Stimulated activated CD8-positive, alpha-beta memory T cell treated with anti-CD3 and anti-CD28 coated beads, Interleukin-4, amount 100 ng/mL, for 24 hours (primary cell): Measurements from ENCODE around the gene NXPH1.

Source experiments
- DNase-seq: peaks from one replicate; pipeline ENCODE4 v3.0.0-alpha.2; 2020; ENCODE audit warnings: low read depth

NXPH1 gene

GRCh38 chr7:8436965-8437364 is 3.6 kb downstream of the NXPH1 start:
- peak; percentile 19 for DNase-seq

- DNase-seq: no peak
These were observed 4.2 kb downstream of the NXPH1 start for GRCh38 chr7:8437606-8438005.

DNA sequence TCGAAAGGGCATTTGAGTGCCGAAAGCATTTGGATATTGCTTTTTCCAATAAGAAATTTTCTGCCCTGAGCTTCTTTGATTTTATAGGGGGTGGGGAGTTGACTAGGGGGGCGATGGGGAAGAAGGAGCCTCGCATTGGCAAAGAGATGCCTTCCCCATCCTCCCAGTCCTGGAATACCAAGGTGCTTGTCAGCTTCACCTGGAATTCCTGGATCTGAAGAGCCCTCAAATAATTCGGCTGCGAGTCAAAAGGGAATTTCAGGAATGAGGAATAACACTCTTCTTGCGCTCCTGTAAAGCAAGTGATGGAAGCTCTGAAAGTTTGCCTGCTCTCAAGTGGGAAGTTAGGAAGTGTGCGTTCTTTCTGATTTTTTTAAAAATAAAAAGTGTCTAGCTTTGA is 7.3 kb downstream of the NXPH1 start:
- DNase-seq: no peak

DNA sequence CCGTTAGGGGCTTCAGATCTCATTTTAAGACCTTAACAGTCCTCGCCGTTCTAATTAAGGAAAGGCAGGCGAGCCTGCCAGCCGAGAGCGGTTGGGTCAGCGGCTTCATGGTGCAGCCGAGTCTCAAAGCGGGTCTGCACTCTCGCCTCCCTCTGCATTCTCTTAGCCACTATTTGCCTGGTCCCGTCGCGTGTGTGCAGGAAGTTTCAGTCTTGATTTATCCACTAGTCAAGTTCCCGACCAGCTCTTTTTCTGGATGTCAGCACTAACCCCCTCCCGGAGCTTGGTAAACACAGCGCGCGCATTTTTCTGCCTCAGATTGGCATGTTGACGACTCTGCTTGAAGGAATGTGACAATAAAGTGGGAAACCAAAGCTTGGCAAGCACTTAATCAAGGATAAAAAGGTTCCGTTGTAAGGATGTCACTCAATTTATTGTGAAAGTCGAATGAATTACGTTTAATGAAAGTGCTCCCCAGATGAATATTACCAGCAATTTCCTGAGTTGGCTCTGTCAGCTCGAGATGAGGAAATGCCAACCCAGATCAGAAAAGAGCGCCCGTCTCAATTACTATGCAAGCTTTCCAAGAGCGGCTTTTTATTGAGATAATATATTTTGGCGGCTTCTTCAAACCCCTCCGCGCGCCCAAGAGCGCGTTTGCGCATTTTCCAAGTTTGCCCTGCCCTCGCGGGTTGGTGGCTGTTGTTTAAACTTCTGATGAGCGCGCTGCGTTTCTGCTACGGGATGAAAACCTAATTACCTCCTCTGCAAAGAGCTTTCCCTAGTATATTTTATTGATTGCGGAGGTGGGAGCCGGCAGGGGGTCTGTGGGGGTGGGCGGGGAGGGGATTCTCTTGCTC is 7.9 kb downstream of the NXPH1 start:
- no peak for DNase-seq

- DNase-seq: no peak
These were observed 8.8 kb downstream of the NXPH1 start for GRCh38 chr7:8442051-8442813.

GRCh38 chr7:8442814-8443304 is 9.4 kb downstream of the NXPH1 start:
- DNase-seq: peak; percentile 36

DNA sequence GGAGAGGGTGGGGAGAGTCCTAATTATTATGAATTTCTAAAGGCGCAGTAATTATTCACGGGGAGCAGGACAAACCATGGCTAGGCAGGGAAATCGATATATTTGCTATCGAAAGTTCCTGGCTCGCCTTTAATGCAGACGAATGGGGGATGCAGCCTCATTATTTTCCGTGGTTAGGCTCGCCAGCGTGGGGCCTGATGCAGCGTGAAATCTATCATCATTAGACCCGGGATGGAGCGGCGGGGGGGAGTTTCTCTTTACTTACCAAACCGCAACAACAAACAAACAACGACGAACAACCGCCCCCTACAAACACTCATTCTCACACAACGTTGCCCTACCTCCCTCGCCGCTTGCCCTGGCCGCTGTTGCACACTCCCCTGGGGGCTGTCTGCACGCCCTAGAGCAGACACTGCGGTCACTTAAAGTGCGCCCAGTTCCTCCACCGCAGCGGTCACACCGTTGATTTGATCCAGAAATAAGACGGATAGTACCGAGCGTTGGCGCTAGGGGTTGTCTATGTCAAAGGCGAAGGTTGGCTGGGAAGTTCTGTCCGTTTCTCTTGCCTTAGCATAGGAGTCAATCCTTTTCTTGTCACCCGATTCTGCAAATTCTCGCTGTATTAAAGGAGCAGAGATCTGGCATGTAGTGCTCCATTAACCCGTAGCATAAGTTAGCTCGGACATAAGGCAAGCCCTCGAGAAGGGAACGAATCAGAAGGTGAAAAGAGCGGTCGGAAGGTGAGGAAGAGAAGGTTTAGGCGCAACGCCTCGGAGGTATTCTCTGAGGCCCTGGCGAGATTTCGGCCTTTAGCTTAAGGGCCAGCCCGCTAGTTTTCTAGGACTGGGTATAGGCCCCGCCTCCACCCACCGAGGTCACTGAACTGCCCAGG is 10.4 kb downstream of the NXPH1 start:
- DNase-seq: no peak

GRCh38 chr7:8444468-8444769 is 11.0 kb downstream of the NXPH1 start:
- no peak for DNase-seq

GRCh38 chr7:8453535-8453934 is 20.1 kb downstream of the NXPH1 start:
- DNase-seq: no peak

DNA sequence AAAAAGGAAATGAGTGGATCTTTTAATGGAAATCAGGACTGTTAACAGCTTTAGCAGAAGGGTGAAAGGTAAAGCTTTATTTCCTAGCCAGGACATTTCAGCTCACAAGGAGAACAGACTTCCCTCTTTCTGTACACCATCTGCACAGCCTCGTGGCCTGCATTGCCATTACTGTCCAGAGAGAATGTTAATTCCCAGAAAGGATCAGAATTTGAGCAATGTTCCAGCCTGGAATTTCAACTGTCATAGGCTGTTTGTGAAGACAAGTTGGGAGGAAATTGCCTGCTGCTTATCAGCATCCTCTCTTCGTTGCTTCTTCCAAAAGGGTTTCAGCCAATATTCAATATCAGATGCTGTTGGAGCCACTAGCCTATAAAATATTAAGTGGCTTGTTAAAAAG is 22.0 kb downstream of the NXPH1 start:
- no peak for DNase-seq

GRCh38 chr7:8462309-8462708 is 28.9 kb downstream of the NXPH1 start:
- DNase-seq: no peak

- DNase-seq: no peak
These were observed 31.9 kb downstream of the NXPH1 start for GRCh38 chr7:8465338-8465737.

- no peak for DNase-seq
These were observed 47.1 kb downstream of the NXPH1 start for GRCh38 chr7:8480527-8480926.

- DNase-seq: no peak
These were observed 47.7 kb downstream of the NXPH1 start for GRCh38 chr7:8481096-8481495.

GRCh38 chr7:8481752-8482446 is 48.5 kb downstream of the NXPH1 start:
- DNase-seq: no peak

- DNase-seq: no peak
These were observed 57.1 kb downstream of the NXPH1 start for GRCh38 chr7:8490391-8491045.

DNA sequence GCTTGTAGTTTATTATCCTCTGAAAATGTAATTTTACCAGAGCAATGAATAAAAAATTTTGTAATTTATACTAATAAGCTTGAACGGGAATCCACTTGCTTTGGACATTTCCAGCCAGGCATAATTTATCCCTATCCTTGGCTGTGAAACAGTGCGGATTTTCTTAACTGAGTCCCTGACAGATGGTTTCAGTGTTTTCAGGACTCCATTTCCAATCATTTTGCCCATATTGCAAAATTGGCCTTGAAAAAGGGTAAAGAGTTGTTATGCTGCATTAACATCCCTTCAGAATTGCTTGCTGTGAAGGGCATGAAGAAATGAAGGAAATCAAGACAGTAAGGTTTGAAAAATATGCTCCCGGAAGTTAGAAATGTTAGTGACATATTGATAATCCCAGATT is 57.7 kb downstream of the NXPH1 start:
- DNase-seq: no peak

DNA sequence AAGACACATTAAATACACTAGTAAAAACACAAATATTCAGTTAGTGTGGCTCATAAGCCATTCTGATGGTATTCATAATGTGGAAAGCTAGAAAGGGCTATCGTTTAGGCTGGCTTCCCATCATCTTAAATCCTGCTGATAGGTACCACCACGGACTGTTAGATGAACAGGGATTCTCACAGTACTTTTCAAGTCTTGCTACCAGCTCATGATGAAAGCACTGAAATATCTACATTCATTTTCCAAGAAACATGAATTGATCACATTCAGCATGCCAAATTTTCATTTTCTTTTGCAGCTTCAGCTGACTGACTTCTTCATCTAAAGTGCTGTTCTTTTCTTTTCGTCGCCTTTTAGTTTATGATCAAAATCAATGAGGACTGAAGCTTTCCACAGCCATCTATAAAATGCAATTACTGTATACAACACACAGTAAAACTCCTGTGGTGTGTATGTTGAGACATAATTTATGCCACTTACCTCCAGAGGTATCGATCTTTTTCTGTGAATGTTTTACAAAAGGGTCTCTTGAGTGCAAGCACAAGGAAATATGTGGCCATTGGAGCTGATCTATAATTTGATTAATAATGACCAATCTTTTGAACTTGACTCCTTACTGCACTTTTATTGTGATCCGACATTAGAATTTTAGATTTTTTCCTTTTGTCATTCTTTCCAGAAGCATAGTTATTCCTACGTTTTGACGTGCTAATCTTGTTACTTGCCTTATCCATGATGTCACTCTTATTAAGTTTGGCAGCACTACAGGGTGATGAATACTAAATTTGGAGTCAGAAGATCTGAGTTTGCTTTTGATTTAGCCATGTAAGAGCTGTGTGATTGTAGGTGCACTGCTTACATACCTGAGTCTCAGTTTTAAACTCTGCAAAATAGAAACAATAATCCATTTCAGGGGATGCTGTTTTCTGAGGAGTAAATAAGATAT is 58.4 kb downstream of the NXPH1 start:
- no peak for DNase-seq

DNA sequence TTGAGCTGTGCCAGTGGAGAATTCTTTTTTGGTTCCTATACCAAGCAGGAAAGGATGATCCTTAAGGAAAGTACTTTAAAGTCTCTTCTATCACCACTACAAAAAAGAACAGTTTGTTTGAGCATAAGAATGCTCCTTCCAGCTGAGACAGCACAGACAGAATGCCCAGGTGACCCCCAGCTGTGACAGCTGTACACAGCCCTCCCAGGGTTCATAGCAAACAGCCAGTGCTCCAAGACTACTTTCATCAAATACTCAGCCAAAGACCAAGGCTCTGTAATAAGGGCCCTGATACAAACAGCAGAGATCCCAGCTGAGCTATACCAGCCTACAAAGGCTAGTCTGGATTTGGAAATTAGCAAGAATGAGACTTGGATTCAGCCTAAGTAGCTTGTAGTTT is 65.7 kb downstream of the NXPH1 start:
- no peak for DNase-seq

GRCh38 chr7:8500286-8500685 is 66.9 kb downstream of the NXPH1 start:
- no peak for DNase-seq
